OCI-LY1 (cell line): ENCODE data around the gene IFIH1.

Experiments used
- H2AFZ ChIP-seq: fragments of 200-600 bp; sonication (generic), shearing (Covaris generic); 2 replicates; pipeline ENCODE4 v1.6.0; 2014; ENCODE audit warnings: antibody characterized with exemption, mild to moderate bottlenecking, low read length
- H3F3A ChIP-seq: fragments of 200-600 bp; sonication (generic), shearing (Covaris generic); 2 replicates; pipeline ENCODE4 v1.6.0; 2014; ENCODE audit warnings: mild to moderate bottlenecking, antibody characterized with exemption, low read length, moderate library complexity; ENCODE audit not compliant: insufficient read depth
- H3K27ac ChIP-seq: fragments of 200-600 bp; sonication (generic); 2 replicates; pipeline ENCODE4 v1.5.1; 2014; ENCODE audit warnings: low read length, mixed run types, mild to moderate bottlenecking, low read depth; ENCODE audit not compliant: poor library complexity, severe bottlenecking
- H3K27me3 ChIP-seq: fragments of 200-600 bp; sonication (generic); 2 replicates; pipeline ENCODE4 v1.6.0; 2014; ENCODE audit warnings: antibody characterized with exemption, mild to moderate bottlenecking, low read length, moderate library complexity; ENCODE audit not compliant: insufficient read depth
- H3K36me3 ChIP-seq: fragments of 200-600 bp; sonication (generic); 2 replicates; pipeline ENCODE4 v1.6.1; 2014; ENCODE audit warnings: mild to moderate bottlenecking, antibody characterized with exemption, low read length, moderate library complexity, mixed read lengths; ENCODE audit not compliant: insufficient read depth
- H3K4me1 ChIP-seq: fragments of 200-600 bp; sonication (generic); 2 replicates; pipeline ENCODE4 v1.5.1; 2014; ENCODE audit warnings: mild to moderate bottlenecking, low read length, moderate library complexity; ENCODE audit not compliant: insufficient read depth, severe bottlenecking
- H3K4me2 ChIP-seq: fragments of 200-600 bp; sonication (generic), shearing (Covaris generic); 2 replicates; pipeline ENCODE4 v1.6.1; 2014; ENCODE audit warnings: low read length
- H3K4me3 ChIP-seq: fragments of 200-600 bp; sonication (generic); 2 replicates; pipeline ENCODE4 v1.5.1; 2014; ENCODE audit warnings: low read length, low read depth, mild to moderate bottlenecking, mixed read lengths; ENCODE audit not compliant: poor library complexity, severe bottlenecking
- H3K79me2 ChIP-seq: fragments of 200-600 bp; shearing (Covaris generic); 2 replicates; pipeline ENCODE4 v1.6.1; 2016; ENCODE audit warnings: mixed run types, low read length, mixed read lengths; ENCODE audit not compliant: insufficient read depth
- H3K9ac ChIP-seq: fragments of 200-600 bp; sonication (generic), shearing (Covaris generic); 2 replicates; pipeline ENCODE4 v1.6.1; 2014; ENCODE audit warnings: mild to moderate bottlenecking, low read length, mixed read lengths
- H3K9me2 ChIP-seq: fragments of 200-600 bp; sonication (generic), shearing (Covaris generic); 2 replicates; pipeline ENCODE4 v1.6.1; 2014; ENCODE audit warnings: low read depth, mild to moderate bottlenecking, low read length, mixed read lengths
- H3K9me3 ChIP-seq: fragments of 200-600 bp; shearing (Covaris generic); 2 replicates; pipeline ENCODE4 v1.6.1; 2014; ENCODE audit warnings: low read length, mixed read lengths
- H4K20me1 ChIP-seq: fragments of 200-600 bp; sonication (generic), shearing (Covaris generic); 2 replicates; pipeline ENCODE4 v1.6.0; 2016; ENCODE audit warnings: mild to moderate bottlenecking, low read length; ENCODE audit not compliant: insufficient read depth
- EZH2 ChIP-seq: fragments of 200-600 bp; sonication (generic), shearing (Covaris generic); IDR thresholded peaks from 2 replicates; pipeline ENCODE4 v1.8.0; 2017; ENCODE audit warnings: borderline replicate concordance, mixed run types, mild to moderate bottlenecking, antibody characterized with exemption, low read length, moderate library complexity, mixed read lengths
- TF ChIP-seq, protein P1 (sequence below): fragments of 200-600 bp; sonication (generic), shearing (Covaris generic); IDR thresholded peaks from 2 replicates; pipeline ENCODE4 v1.5.1; 2017; ENCODE audit warnings: mild to moderate bottlenecking, antibody characterized with exemption, low read length, moderate library complexity, mixed read lengths

IFIH1 gene

DNA sequence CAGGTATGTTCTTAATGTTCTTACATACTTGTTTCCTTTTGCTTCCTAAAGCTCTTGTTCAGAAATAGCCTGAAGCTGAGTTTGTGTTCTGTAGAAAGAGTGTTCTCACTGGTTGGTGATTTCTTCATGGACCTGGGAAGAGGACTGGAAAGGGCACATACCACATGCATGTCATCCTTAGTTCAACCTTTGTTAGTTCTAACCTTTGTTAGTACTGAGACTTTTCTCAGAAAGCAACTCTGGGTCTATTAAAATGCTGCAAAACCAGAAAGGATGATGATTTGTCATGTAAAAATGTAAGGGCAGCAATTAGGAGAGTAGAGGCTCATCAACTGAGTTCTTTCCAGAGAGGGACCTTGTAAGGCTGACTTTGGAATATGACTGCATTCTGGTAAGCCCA is 72.7 kb downstream of the IFIH1 start:
- no peaks in the 10 kb centered on the region for H3K9me3 ChIP-seq
- no peak overlapping the region for H3K4me2 ChIP-seq
- no peak overlapping the region for H3K27ac ChIP-seq
- H3K9ac ChIP-seq = no peak overlapping the region
- H3K4me1 ChIP-seq = no peaks in the 10 kb centered on the region
- no peaks in the 10 kb centered on the region for H3K36me3 ChIP-seq
- H3K4me3 ChIP-seq = no peak overlapping the region
- TF ChIP-seq, protein P1, sequence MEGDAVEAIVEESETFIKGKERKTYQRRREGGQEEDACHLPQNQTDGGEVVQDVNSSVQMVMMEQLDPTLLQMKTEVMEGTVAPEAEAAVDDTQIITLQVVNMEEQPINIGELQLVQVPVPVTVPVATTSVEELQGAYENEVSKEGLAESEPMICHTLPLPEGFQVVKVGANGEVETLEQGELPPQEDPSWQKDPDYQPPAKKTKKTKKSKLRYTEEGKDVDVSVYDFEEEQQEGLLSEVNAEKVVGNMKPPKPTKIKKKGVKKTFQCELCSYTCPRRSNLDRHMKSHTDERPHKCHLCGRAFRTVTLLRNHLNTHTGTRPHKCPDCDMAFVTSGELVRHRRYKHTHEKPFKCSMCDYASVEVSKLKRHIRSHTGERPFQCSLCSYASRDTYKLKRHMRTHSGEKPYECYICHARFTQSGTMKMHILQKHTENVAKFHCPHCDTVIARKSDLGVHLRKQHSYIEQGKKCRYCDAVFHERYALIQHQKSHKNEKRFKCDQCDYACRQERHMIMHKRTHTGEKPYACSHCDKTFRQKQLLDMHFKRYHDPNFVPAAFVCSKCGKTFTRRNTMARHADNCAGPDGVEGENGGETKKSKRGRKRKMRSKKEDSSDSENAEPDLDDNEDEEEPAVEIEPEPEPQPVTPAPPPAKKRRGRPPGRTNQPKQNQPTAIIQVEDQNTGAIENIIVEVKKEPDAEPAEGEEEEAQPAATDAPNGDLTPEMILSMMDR = no peak
- no peak for TF ChIP-seq EZH2
- H3F3A ChIP-seq = no peaks in the 10 kb centered on the region
- no peaks in the 10 kb centered on the region for H3K79me2 ChIP-seq
- H2AFZ ChIP-seq = no peak overlapping the region
- H4K20me1 ChIP-seq = no peaks in the 10 kb centered on the region
- H3K9me2 ChIP-seq = no peaks in the 10 kb centered on the region
- no peaks in the 10 kb centered on the region for H3K27me3 ChIP-seq

DNA sequence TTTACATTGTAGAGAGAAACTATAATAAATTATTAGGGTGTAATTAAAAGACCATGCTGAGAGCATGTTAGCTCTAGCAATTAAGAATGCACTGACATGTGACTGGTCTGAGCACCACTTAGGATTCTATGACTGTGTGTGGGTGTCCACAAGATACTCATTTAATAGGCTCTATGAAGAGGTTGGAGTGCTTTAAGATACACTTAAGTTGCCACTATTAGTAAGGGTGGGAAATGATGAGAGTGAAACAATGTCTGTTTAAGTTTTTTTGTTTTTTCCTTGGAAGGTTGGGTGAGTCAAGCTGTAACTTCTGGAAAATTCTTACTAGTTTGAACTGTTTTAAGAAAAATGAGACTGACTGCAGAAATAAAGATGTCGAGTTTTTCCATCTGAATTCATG is 73.4 kb downstream of the IFIH1 start:
- TF ChIP-seq EZH2 = no peak
- Histone ChIP-seq H3K36me3 (no peaks in the 10 kb centered on the region), H3K9me3 (no peaks in the 10 kb centered on the region), H3K4me1 (no peaks in the 10 kb centered on the region), H3K4me3 (no peak overlapping the region), H4K20me1 (no peaks in the 10 kb centered on the region), H3F3A (no peaks in the 10 kb centered on the region), H3K4me2 (no peak overlapping the region), H3K9ac (no peak overlapping the region), H2AFZ (no peak overlapping the region), H3K27me3 (no peaks in the 10 kb centered on the region), H3K9me2 (no peaks in the 10 kb centered on the region), H3K79me2 (no peaks in the 10 kb centered on the region), H3K27ac (no peak overlapping the region)

DNA sequence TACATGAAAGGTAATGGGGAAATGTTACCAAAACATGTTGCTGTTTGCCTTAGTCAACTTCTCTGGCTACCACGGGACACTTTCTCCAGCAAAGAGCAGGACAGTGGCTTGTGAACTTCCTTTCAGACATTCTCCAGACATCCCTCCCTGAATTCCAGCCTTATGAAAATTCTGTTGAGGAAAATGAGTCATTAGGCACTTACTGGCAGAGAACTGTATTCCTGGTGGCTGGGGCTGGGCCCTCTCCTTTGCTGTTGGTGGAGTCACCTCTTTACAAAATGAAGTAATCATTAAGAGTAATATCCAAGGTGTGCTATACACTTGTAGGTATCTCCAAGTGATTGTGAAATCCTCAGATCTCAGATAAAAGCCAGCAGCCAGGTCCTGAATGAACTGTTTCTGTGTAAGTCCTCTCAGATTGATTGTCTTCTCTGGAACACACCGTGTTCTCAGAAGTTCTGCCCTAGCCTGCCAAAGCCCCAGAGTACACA is 73.9 kb downstream of the IFIH1 start:
- Histone ChIP-seq H3F3A (no peaks in the 10 kb centered on the region), H3K9me3 (no peaks in the 10 kb centered on the region), H3K9ac (no peak overlapping the region), H3K9me2 (no peaks in the 10 kb centered on the region), H3K27me3 (no peaks in the 10 kb centered on the region), H3K4me2 (no peak overlapping the region), H4K20me1 (no peaks in the 10 kb centered on the region), H2AFZ (no peak overlapping the region), H3K27ac (no peak overlapping the region), H3K36me3 (no peaks in the 10 kb centered on the region), H3K4me3 (no peak overlapping the region), H3K4me1 (no peaks in the 10 kb centered on the region), H3K79me2 (no peaks in the 10 kb centered on the region)
- TF ChIP-seq EZH2 = no peak
- TF ChIP-seq, protein P1 = no peak

DNA sequence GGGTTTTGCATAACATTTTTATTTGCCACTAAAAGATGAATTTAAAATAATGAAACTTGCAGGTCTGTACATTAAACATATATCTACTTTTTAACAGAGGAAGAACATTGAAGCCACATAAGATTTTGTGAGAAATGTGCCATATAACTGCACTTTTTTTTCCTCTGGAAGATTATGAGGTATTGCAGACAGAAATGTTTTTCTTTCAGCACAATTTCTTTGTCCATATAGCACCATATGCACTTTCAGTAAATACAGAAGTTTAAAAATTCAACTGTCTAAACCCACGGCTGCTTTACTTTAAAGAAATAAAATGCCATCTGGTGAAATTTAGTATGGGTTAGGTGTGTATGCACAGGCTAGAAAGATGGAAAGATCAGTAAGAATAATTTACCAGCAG is 74.8 kb downstream of the IFIH1 start:
- Histone ChIP-seq H4K20me1 (no peaks in the 10 kb centered on the region), H3K4me2 (no peak overlapping the region), H3K9me3 (no peaks in the 10 kb centered on the region), H3K79me2 (no peaks in the 10 kb centered on the region), H3K27ac (no peak overlapping the region), H3K4me3 (no peak overlapping the region), H3K9ac (no peak overlapping the region), H3K4me1 (no peaks in the 10 kb centered on the region), H3K36me3 (no peaks in the 10 kb centered on the region), H3K9me2 (no peaks in the 10 kb centered on the region), H3K27me3 (no peaks in the 10 kb centered on the region), H2AFZ (no peak overlapping the region), H3F3A (no peaks in the 10 kb centered on the region)
- TF ChIP-seq, protein P1 = no peak
- TF ChIP-seq EZH2 = no peak
